ENCODE data around the gene ATRIP. TPM values are rescaled to one million over a fixed set of nuclear protein-coding genes. Genes with fewer than 3 reads are reported as not detected.

The ATRIP gene
- total and polyA plus RNA-seq, 4 donors: 1.7 to 4.6 (median 2.9) TPM

GRCh38 chr3:48467473-48468267 lies 21.1 kb downstream of the ATRIP start (continued):
- no peak for TF ChIP-seq ZBTB33 (IDR thresholded peaks at IDR 0.05)
- no peak for TF ChIP-seq HNF4A (conservative IDR thresholded peaks at IDR 0.05)
- no peak for TF ChIP-seq MAX (IDR thresholded peaks at IDR 0.05)
- TF ChIP-seq JUND (IDR thresholded peaks at IDR 0.05): no peak

- 44% methylated on average over 8 of the region's 8 CpGs for WGBS
- Histone ChIP-seq H3K9me3 (ENCODE audit: control insufficient read depth in 4 of 4, low read length in 3 of 4) (no peaks in the 10 kb centered on the region), H3K27ac (ENCODE audit: low read depth in 1 of 2, low read length in 2 of 2) (peak overlapping the region; percentile 92 to 95), H3K4me1 (ENCODE audit: control insufficient read depth in 4 of 4, insufficient read depth in 4 of 4, low read length in 3 of 4) (peaks cover 24 to 70% (median 55%) of the 10 kb centered on the region in 4 donors), H3K4me3 (ENCODE audit: low read depth in 1 of 3, low read length in 3 of 3) (no peak overlapping the region), H3K9ac (ENCODE audit: low read depth in 1 of 2, low read length in 2 of 2) (no peak overlapping the region), H3K27me3 (ENCODE audit: control insufficient read depth in 4 of 4, insufficient read depth in 4 of 4, low read length in 3 of 4) (no peaks in the 10 kb centered on the region), H3K36me3 (ENCODE audit: control insufficient read depth in 4 of 4, insufficient read depth in 3 of 4, low read depth in 1 of 4, low read length in 3 of 4) (peaks cover 0 to 5% (median 0%) of the 10 kb centered on the region in 4 donors)
- no peak for TF ChIP-seq CTCF (IDR thresholded peaks at IDR 0.05; ENCODE audit: low read depth, low read length, missing input control)
- TF ChIP-seq MAX (IDR thresholded peaks at IDR 0.05): peak; percentile 31
- no peak for TF ChIP-seq FOXA1 (IDR thresholded peaks at IDR 0.05)
- peak; percentile 74 for TF ChIP-seq SP1 (IDR thresholded peaks at IDR 0.05)
- TF ChIP-seq RAD21 (IDR thresholded peaks at IDR 0.05): peak in 1 of 2 donors; percentile 42
- TF ChIP-seq RXRA (IDR thresholded peaks at IDR 0.05): peak; percentile 43 to 78
- TF ChIP-seq HNF4G (IDR thresholded peaks at IDR 0.05): peak; percentile 88
- TF ChIP-seq REST (IDR thresholded peaks at IDR 0.05): peak; percentile 40
- peak; percentile 93 to 97 for TF ChIP-seq HNF4A (conservative IDR thresholded peaks at IDR 0.05)
- TF ChIP-seq JUND (IDR thresholded peaks at IDR 0.05): peak in 1 of 2 donors; percentile 28
- peak in 1 of 2 donors; percentile 24 for TF ChIP-seq EGR1 (IDR thresholded peaks at IDR 0.05; ENCODE audit: low read depth in 2 of 2)
- no peak for TF ChIP-seq ZBTB33 (IDR thresholded peaks at IDR 0.05)
- no peak for DNase-seq (ENCODE audit: low spot score)
These were observed 21.8 kb downstream of the ATRIP start for GRCh38 chr3:48468329-48468731.

Data from liver (tissue), 9 donors.